K562 (cell line): ENCODE measurements around the gene NTN3. TPM values are rescaled to one million over a fixed set of nuclear protein-coding genes. Genes with fewer than 3 reads are reported as not detected.

Experiments
- ATAC-seq: fragments of 200-7000 bp; cut with Tn5 transposase; 3 replicates; pipeline ENCODE4 v1.9.1; 2020; ENCODE audit warnings: moderate library complexity
- BruUV-seq: library from RNA; stranded (reverse); fragments of 400-500 nt; replicated peaks from 2 replicates; lab custom pipeline; 2021; lab: Mats Ljungman, UMichigan
- CTCF ChIA-PET: fragments of 300-600 bp; formaldehyde crosslinking; extraction: SDS; loops from one replicate; lab custom pipeline; 2021; ENCODE audit warnings: low intra/inter-chr PET ratio; lab: Yijun Ruan, JAX
- POLR2A ChIA-PET: fragments of 300-600, 350-650 bp; sonication (Branson Sonifier 250); formaldehyde crosslinking; extraction: SDS; loops from one replicate; lab custom pipeline; 2021; ENCODE audit warnings: antibody characterized with exemption, inconsistent platforms; lab: Yijun Ruan, JAX
- DNase-seq, 4 experiments: peaks; one replicate each; pipeline versions ENCODE4 v3.0.0 to v3.0.0-alpha.2; 2011 to 2018; ENCODE audit warnings: low spot score in 3 of 4, mixed read lengths in 3 of 4; ENCODE audit errors: extremely low read depth in 1 of 4
- FAIRE-seq: peaks from 2 replicates; lab custom pipeline; 2011; peaks lifted over from hg19 to GRCh38; lab: Jason Lieb, UNC
- H2AFZ ChIP-seq: 2 replicates; pipeline ENCODE4 v1.6.0; 2011; ENCODE audit warnings: low read depth, low read length, control low read depth, inconsistent platforms
- H3K27ac ChIP-seq: fragments of 200-600 bp; 3 replicates; pipeline ENCODE4 v1.8.0; 2011; ENCODE audit warnings: low read depth, mild to moderate bottlenecking, control low read depth, inconsistent platforms, low read length, moderate library complexity, mixed read lengths; ENCODE audit errors: extremely low read depth
- H3K27me3 ChIP-seq, 2 experiments: fragments of 300-600 bp in 1 of 2; 2 replicates in 1 of 2; 3 replicates in 1 of 2; pipeline versions ENCODE4 v1.6.0 to v1.8.0; 2011; ENCODE audit warnings: inconsistent platforms in 2 of 2, low read length in 2 of 2, mild to moderate bottlenecking in 1 of 2, mixed read lengths in 1 of 2, moderate library complexity in 1 of 2; ENCODE audit not compliant: control insufficient read depth in 2 of 2, insufficient read depth in 2 of 2
- H3K36me3 ChIP-seq: fragments of 300-600 bp; 3 replicates; pipeline ENCODE4 v1.8.0; 2011; ENCODE audit warnings: mild to moderate bottlenecking, low read length, inconsistent platforms; ENCODE audit not compliant: control insufficient read depth, insufficient read depth
- H3K4me1 ChIP-seq, 2 experiments: fragments of 200-600 bp in 1 of 2; replicated peaks in 1 of 2; 2 replicates in 1 of 2; 3 replicates in 1 of 2; pipeline versions ENCODE4 v1.5.1 to v1.8.0; 2011; ENCODE audit warnings: inconsistent platforms in 2 of 2, low read length in 2 of 2, mild to moderate bottlenecking in 1 of 2, mixed read lengths in 1 of 2, moderate library complexity in 1 of 2; ENCODE audit not compliant: control insufficient read depth in 2 of 2, insufficient read depth in 2 of 2
- H3K4me2 ChIP-seq: 2 replicates; pipeline ENCODE4 v1.6.1; 2011; ENCODE audit warnings: low read length, control low read depth, inconsistent platforms, mixed read lengths; ENCODE audit not compliant: insufficient read depth
- H3K4me3 ChIP-seq: fragments of 200-600 bp; sonication (generic), shearing (Covaris generic); 2 replicates; pipeline ENCODE4 v1.5.1; 2016; ENCODE audit warnings: control low read depth, inconsistent platforms
- H3K79me2 ChIP-seq: fragments of 200-600 bp; 3 replicates; pipeline ENCODE4 v1.8.0; 2011; ENCODE audit warnings: low read length, inconsistent platforms; ENCODE audit not compliant: control insufficient read depth, insufficient read depth
- H3K9ac ChIP-seq, 2 experiments: 2 replicates each; pipeline versions ENCODE4 v1.6.0 to v1.6.1; 2011; ENCODE audit warnings: low read depth in 2 of 2, low read length in 2 of 2, control low read depth in 1 of 2, inconsistent platforms in 1 of 2, mild to moderate bottlenecking in 1 of 2, mixed read lengths in 1 of 2; ENCODE audit not compliant: insufficient read depth in 1 of 2
- H3K9me1 ChIP-seq: one replicate; pipeline ENCODE4 v1.6.0; 2011; ENCODE audit warnings: inconsistent platforms, mild to moderate bottlenecking, low read length, moderate library complexity; ENCODE audit not compliant: control insufficient read depth, insufficient read depth
- H3K9me3 ChIP-seq: replicated peaks from 2 replicates; pipeline ENCODE4 v1.5.1; 2011; ENCODE audit warnings: low read depth, low read length, inconsistent platforms; ENCODE audit not compliant: control insufficient read depth, insufficient read depth
- H4K20me1 ChIP-seq: replicated peaks from 2 replicates; pipeline ENCODE4 v1.6.1; 2011; ENCODE audit warnings: low read length, inconsistent platforms, mixed read lengths; ENCODE audit not compliant: control insufficient read depth, insufficient read depth
- C11orf30 ChIP-seq: fragments of 450-650 bp; IDR thresholded peaks from 2 replicates; pipeline ENCODE4 v1.6.1; 2016; ENCODE audit warnings: low read depth, mild to moderate bottlenecking
- CTCFL ChIP-seq: IDR thresholded peaks from 2 replicates; pipeline ENCODE4 v1.6.1; 2011; ENCODE audit warnings: borderline replicate concordance, low read depth, mild to moderate bottlenecking, moderate library complexity, low read length; ENCODE audit not compliant: insufficient read depth, poor library complexity, severe bottlenecking
- POLR2G ChIP-seq: fragments of 200-400 bp; formaldehyde crosslinking; IDR thresholded peaks from 2 replicates; pipeline ENCODE4 v1.6.1; 2017; ENCODE audit warnings: low read depth, mild to moderate bottlenecking, antibody characterized with exemption, low read length, moderate library complexity
- RBM22 ChIP-seq: fragments of 200-400 bp; formaldehyde crosslinking; IDR thresholded peaks from 2 replicates; pipeline ENCODE4 v1.6.1; 2018; ENCODE audit warnings: low read length, low read depth; ENCODE audit not compliant: poor library complexity, severe bottlenecking
- WGBS: fragments of 100-300 bp; shearing (Covaris generic); methylation state at CpG from one replicate; pipeline ENCODE4 v1.1.6; 2016; ENCODE audit warnings: low coverage, mixed read lengths; ENCODE audit not compliant: insufficient coverage; ENCODE audit errors: missing lambda C conversion rate; 5-methylcytosine and 5-hydroxymethylcytosine counted together
- in situ Hi-C: fragments of 300-500 bp; cut with MboI; formaldehyde crosslinking; loops from 4 replicates; pipeline ENCODE4 v1.15.0; 2018; ENCODE audit warnings: inconsistent platforms, mixed read lengths
- intact Hi-C: fragments of 100-400 bp; cut with micrococcal nuclease; formaldehyde crosslinking; loops from 2 replicates; pipeline ENCODE4 v1.14.2; 2022
- polyA plus RNA-seq, 8 experiments: library from polyadenylated mRNA; depleted of rRNA in 4 of 8; stranded (reverse) in 5 of 8; unstranded in 3 of 8; fragments of >200 nt; fragmentation: Nextera tagmentation in 2 of 8; fragmentation: Illumina TruSeq in 1 of 8; extraction: Ambion mirVana in 2 of 8; extraction: Trizol in 1 of 8; gene quantifications; 2 replicates each; pipeline versions ENCODE4 v1.2.1 to v1.2.3, GENCODE V29; 2011 to 2014; ENCODE audit warnings: inconsistent platforms in 1 of 8, missing spikeins in 1 of 8
- total RNA-seq, 7 experiments: library from RNA; depleted of rRNA in 6 of 7; stranded (reverse); fragments of >200 nt in 6 of 7; fragmentation: Illumina TruSeq in 2 of 7; extraction: Trizol in 2 of 7; gene quantifications; 2 replicates each; pipeline versions ENCODE4 v1.2.1 to v1.2.3, GENCODE V29; 2011 to 2021; ENCODE audit warnings: low replicate concordance in 1 of 7

Gene NTN3
- total and polyA plus RNA-seq, 9 of the 15 experiments (the other 6 are each of a cell fraction or from before 2014, with no cell fraction given) = not detected

GRCh38 chr16:2451851-2452320 is 19.2 kb upstream of the NTN3 start:
- H3K4me1 ChIP-seq = peaks cover 0 to 33% of the 10 kb centered on the region in 2 experiments; a peak in 2 of 5 replicates
- H3K9me1 ChIP-seq = no peaks in the 10 kb centered on the region
- H3K36me3 ChIP-seq = peaks cover 91% of the 10 kb centered on the region; the same call in 2 of the 3 replicates
- H3K9ac ChIP-seq = peak overlapping the region in 1 of 2 experiments; percentile 31; a peak in 1 of 4 replicates
- no peaks in the 10 kb centered on the region for H3K9me3 ChIP-seq
- H3K79me2 ChIP-seq = no peaks in the 10 kb centered on the region
- intact Hi-C loops = no loop called here
- TF ChIP-seq C11orf30 (no peak), CTCFL (no peak), RBM22 (peak; percentile 43), POLR2G (peak; percentile 56)
- TF ChIP-seq, all 486 proteins: peak for 2
- no peak overlapping the region for H3K4me2 ChIP-seq
- no peak overlapping the region for H2AFZ ChIP-seq
- WGBS = 95% methylated on average over 17 of the region's 18 CpGs
- in situ Hi-C loops = no loop called here
- ATAC-seq (no peak), FAIRE-seq (no peak), DNase-seq (no peak)
- BruUV-seq = no TSS peak
- ChIA-PET CTCF (no interaction called here), POLR2A (interaction anchor here (1.5 to 1.8 kb wide), 2 partner anchors 7 to 12 kb away, joined by 5 to 8 read pairs; no protein-coding TSS in a partner anchor)
- H3K4me3 ChIP-seq = no peak overlapping the region
- H3K27ac ChIP-seq = no peak overlapping the region
- H4K20me1 ChIP-seq = no peaks in the 10 kb centered on the region
- H3K27me3 ChIP-seq = no peaks in the 10 kb centered on the region; a peak in 1 of 5 replicates
